Subcutaneous preadipocyte (primary cell): ENCODE data around the gene LENG9. TPM values are rescaled to one million over a fixed set of nuclear protein-coding genes. Genes with fewer than 3 reads are reported as not detected.

Source experiments
- small RNA-seq: library from RNA; depleted of rRNA; stranded (forward); fragments of <200 nt; gene quantifications from one replicate; pipeline ENCODE3, GENCODE V24; 2012
- total RNA-seq: library from RNA; depleted of rRNA; stranded (reverse); fragments of >200 nt; gene quantifications from 2 replicates; pipeline ENCODE4 v1.2.3, GENCODE V29; 2012

The LENG9 gene
- total RNA-seq = 4.9 and 7.3 TPM in 2 replicates

GRCh38 chr19:54463531-54464043, at the start of gene LENG9:
TSS of gene LENG9 (minus strand) at chr19:54463778. CDS start at chr19:54463526, 252 bp downstream.

GRCh38 chr19:54502518-54503048, 39.0 kb upstream of the LENG9 start, which contains the start of gene LAIR2:
TSS of gene LAIR2 (plus strand) at chr19:54502831. CDS start at chr19:54502919, 88 bp downstream.

GRCh38 chr19:54473071-54473891, 9.7 kb upstream of the LENG9 start, which contains the start of gene CDC42EP5:
TSS of gene CDC42EP5 (minus strand) at chr19:54473296. CDS start at chr19:54465547, 7,749 bp downstream.

GRCh38 chr19:54448774-54449700, 14.5 kb downstream of the LENG9 start, which contains the start of gene LENG8:
TSS of gene LENG8 (plus strand) at chr19:54449199. CDS start at chr19:54451345, 2,146 bp downstream.

GRCh38 chr19:54415208-54415900, 48.2 kb downstream of the LENG9 start, which contains the start of gene TTYH1:
TSS of gene TTYH1 (plus strand) at chr19:54415464. CDS start at chr19:54415553, 89 bp downstream.

Small RNA genes lying within 50 kb of the gene (small RNA-seq; reads per million reads assigned to genes)
- gene AC245884.3 = not detected

Other genes with a start within 250 kb of the LENG9 start
- gene LILRB3, start 240.8 kb downstream of the LENG9 start, total RNA-seq = 0.20 TPM in 1 of 2 replicates, not detected in the other
- not detected in 2 replicates for gene LILRA6, start 221.0 kb downstream of the LENG9 start, total RNA-seq
- not detected in 2 replicates for gene LILRB5, start 206.5 kb downstream of the LENG9 start, total RNA-seq
- gene LILRB2, start 182.7 kb downstream of the LENG9 start, total RNA-seq = not detected in 2 replicates
- gene LILRA5, start 150.6 kb downstream of the LENG9 start, total RNA-seq = not detected in 2 replicates
- gene LILRA4, start 124.6 kb downstream of the LENG9 start, total RNA-seq = not detected in 2 replicates
- not detected in 2 replicates for gene LAIR1, start 98.8 kb downstream of the LENG9 start, total RNA-seq
- not detected in 2 replicates for gene TTYH1, start 48.3 kb downstream of the LENG9 start, total RNA-seq
- gene LENG8, start 14.6 kb downstream of the LENG9 start, total RNA-seq = 50.7 and 57.1 TPM in 2 replicates
- 7.6 and 18.4 TPM in 2 replicates for gene CDC42EP5, start 9.5 kb upstream of the LENG9 start, total RNA-seq
- gene LAIR2, start 39.1 kb upstream of the LENG9 start, total RNA-seq = not detected in 2 replicates
- not detected in 2 replicates for gene LILRA2, start 110.0 kb upstream of the LENG9 start, total RNA-seq
- gene LILRA1, start 129.9 kb upstream of the LENG9 start, total RNA-seq = not detected in 2 replicates
- gene LILRB1, start 166.7 kb upstream of the LENG9 start, total RNA-seq = not detected in 2 replicates
- gene LILRB4, start 199.2 kb upstream of the LENG9 start, total RNA-seq = not detected in 2 replicates